ELF-1 (cell line): ENCODE data around the gene ISOC2.
"Not testable (repeated sequence)": the region's sequence is repeated elsewhere in the genome, so short reads cannot be mapped to it uniquely, and the experiment has no call there.

Source experiments
- DNase-seq: peaks from one replicate; pipeline ENCODE4 v3.0.0-alpha.2; 2016; ENCODE audit warnings: low read depth, low spot score

ISOC2 gene

GRCh38 chr19:55461259-55461973 lies at the start of gene ISOC2:
Gene ISOC2 (minus strand): TSS chr19:55461642. CDS start chr19:55456486, 5,156 bp downstream.
- DNase-seq: peak; percentile 100

DNA sequence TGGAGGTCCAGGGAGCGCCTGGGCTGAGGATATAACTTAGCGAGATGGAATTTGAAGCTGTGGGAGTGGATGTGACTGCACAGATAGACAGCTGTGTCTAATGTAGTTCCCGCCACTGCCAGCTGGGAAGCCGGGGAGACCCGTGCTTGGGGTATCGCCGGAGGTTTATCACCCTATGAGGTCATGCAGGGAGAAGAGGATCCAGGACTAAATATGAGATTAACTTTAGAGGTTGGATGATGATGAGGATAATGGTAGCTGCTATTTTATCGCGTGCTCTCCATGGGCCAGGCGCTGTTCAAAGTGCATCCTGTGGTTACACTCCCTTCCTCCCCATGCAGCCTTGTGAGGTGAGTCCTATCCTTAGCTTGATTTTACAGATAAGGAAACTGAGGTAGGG lies 46.7 kb upstream of the ISOC2 start:
- DNase-seq: no peak

DNA sequence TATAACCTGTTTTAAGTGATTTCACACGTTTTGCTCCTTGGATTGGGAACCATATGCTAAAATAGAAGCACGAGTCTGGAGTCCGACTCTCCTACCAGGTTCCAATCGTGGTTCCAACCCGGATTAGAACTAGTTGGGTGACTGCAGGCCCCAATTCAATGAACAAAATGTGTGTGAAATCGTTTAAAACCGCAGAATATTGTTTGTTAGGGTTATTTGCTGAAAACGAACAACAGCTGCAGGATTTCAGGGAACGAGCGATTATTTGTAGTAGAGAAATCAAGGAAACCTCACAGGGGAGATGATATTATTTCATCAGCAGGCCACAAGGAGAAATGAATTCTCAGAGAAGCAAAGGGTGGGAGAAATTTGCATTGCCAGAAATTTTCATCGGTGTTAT lies 43.5 kb upstream of the ISOC2 start:
- DNase-seq: no peak

DNA sequence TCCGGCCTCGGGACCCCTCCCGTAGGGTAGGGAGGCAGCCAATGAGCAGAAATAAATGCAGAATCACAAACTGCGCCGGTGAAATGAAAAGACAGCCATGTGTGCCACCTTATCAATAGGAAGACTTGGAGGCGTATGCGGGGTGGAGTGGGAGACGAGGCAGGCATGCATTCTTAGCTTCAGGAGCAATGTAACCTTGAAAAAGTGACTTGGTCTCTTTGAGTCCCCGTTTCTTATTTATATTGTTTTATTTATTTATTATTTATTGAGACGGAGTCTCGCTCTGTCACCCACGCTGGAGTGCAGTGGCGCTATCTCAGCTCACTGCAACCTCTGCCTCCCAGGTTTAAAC lies 42.8 kb upstream of the ISOC2 start:
- no peak for DNase-seq

DNA sequence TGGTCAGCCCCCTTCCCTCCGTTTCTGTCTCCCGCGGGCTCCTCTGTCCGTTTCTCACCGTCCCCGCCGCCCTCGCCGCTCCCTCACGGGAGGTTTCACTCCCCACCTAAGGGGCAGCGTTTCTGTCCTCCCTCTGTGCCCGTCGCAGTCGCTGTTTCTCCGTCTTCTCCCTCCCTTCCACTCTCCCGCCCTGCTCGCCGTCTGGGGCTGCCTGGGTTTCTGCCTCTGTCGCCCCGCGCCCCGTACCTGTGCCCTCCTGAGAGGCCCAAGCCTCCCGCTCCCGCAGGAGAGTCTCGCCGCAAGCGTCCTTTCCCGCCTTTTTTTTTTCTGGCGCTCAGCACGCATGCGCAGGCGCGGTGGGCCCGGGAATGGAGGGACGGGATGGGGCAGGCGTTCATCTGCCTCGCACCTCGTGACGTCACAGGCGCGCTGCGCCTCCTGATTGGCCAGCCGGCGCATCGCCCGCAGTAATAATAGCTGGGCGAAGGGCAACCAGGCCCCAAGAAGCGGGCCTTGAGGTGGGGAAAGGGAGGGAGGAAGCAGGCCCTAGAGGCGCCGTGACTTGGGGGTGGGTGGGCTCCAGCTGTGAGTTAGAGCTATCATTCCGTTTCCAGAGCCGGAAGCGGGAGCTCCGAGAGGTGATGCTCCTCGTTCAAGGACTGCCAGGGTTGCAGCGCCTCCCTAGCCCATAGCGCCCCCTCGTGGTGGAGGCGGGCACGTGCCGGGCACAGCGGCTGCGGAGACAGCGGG lies 42.2 kb upstream of the ISOC2 start:
- peak; percentile 94 for DNase-seq

DNA sequence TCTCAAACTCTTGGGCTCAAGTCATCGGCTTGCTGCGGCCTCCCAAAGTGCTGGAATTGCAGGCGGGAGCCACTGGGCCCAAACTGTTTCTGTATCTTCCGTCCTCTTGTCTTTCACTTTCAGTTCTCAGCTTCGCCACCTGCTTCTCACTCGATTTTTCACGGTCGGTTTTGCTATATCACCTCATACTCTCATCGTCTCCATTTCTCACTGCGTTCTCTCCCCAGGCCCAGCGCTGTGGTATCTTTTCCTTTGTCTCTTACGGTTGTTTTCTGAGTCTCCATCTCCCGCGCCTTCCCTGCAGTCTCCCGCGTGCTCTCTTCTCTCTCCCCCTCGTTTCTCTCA lies 41.7 kb upstream of the ISOC2 start:
- no peak for DNase-seq

GRCh38 chr19:55502197-55502952 lies 40.9 kb upstream of the ISOC2 start:
- no peak for DNase-seq

- no peak for DNase-seq
Observed at GRCh38 chr19:55500368-55500952, 39.0 kb upstream of the ISOC2 start.

- no peak for DNase-seq
Observed at GRCh38 chr19:55498246-55498840, 36.9 kb upstream of the ISOC2 start.

DNA sequence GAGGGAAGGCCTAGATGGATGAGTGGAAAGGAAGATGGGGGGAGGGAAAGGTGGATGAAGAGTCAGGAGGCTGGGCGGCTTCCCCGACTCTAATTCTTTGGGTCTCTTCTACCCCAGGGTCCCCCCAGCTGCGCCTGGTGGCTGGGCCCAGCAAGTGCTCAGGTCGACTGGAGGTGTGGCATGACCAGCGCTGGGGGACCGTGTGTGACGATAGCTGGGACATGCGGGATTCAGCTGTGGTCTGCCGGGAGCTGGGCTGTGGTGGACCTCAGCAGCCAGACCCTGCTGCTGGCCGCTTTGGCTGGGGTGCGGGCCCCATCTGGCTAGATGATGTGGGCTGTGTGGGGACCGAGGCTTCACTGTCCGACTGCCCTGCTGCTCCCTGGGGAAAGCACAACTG lies 36.3 kb upstream of the ISOC2 start:
- DNase-seq: no peak

GRCh38 chr19:55496820-55497219 lies 35.4 kb upstream of the ISOC2 start:
- DNase-seq: not testable (repeated sequence)

DNA sequence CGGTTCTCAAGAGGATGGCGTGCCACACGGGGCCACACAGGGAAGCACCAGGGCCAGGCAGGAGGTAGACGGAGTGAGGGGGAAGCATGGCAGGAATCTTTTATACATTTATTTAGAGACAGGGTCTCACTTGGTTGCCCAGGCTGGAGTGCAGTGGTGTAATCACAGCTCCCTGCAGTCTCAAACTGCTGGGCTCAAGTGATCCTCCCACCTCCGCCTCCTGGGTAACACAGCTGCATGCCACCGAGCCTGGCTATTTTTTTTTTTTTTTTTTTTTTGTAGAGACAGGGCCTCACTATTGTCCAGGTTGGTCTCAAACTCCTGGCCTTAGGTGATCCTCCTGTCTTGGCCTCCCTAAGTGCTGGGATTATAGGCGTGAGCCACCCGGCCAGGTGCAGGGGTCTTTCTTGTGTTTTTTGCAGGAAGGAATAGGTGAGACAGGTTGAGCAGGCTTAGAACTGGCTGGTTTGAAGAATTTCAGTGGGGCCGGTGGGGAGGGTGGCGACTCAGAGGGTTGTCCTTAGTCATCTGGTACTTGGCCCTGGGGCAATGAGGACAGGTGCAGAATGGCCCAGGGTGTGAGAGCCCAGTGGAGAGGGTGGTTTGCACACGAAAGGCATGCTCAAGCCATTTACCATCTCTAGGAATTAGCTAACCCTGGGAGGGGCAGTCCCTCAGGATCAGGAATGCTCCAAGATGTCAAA lies 34.4 kb upstream of the ISOC2 start:
- DNase-seq: peak; percentile 95

GRCh38 chr19:55494172-55494761 lies 32.8 kb upstream of the ISOC2 start:
- DNase-seq: no peak

DNA sequence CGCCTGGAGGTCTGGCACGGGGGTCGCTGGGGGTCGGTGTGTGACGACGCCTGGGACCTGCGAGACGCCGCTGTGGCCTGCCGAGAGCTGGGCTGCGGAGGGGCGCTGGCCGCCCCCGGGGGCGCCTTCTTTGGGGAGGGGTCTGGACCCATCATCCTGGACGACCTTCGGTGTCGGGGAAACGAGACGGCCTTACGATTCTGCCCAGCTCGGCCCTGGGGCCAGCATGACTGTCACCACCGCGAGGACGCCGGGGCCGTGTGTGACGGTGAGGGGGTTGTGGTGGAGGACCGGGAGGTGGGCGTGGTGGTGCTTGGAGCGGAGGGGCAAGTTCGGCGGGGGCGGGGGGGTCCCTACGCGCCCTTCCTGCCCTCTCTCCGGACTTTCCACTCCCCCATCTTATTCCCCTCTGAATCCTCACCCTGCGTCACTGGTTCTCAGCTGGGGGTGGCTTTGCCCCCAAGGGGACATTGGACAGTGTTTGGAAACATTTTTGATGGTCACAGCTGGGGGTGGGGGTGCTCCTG lies 32.3 kb upstream of the ISOC2 start:
- DNase-seq: no peak

DNA sequence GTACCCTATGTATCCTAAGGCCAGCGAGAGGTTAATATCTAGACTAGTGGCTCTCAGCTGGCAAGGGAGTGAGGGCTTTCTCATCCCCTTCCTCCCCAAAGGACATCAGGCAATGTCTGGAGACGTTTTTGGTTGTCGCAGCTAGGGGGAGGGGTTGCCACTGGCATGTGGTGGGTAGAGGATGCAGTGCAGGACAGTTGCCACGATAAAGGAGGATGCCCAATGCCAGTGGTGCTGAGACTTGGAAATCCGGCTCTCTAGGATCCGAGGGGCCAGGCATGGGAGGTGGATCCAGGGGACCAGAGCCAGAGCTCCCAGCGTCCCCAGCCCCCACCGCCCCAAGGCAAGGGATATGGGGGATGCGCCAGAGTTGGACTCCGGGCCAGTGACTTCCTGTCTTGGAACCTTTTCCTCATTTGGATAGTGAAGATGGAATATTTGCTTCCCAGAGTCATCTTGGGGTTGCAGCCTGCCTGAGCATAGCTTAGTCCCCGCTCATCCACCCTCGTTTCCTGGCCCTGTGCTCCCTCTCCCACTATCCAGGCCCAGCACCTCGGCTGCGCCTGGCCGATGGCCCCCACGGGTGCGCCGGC lies 31.7 kb upstream of the ISOC2 start:
- DNase-seq: no peak

DNA sequence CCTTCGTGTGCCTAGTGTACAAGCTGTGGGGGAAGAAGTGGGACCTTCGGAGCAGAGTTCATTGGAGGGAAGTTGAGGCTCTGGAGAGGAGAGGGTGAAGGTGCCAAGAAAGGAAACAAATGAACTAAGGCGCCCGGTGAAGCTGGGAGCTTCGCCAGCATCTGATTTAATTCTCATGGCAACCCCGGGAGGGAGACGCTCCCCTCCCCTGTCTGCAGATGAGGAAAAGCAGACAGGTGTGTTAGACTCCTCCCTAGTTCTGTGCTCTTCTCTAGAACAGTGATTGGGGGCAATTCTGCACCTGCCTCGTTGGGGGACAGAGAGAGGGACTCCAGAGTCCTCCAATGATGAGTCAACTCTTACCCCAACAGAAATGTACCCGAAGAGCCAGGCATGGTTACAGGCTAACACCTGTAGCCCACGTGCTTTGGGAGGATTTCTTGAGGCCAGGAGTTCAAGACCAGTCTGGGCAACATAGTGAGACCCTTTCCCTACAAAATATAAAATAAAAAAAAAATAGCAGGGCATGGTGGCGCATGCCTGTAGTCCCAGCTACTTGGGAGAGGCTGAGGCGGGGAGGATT lies 31.0 kb upstream of the ISOC2 start:
- no peak for DNase-seq

GRCh38 chr19:55491546-55492360 lies 30.3 kb upstream of the ISOC2 start:
- no peak for DNase-seq

DNA sequence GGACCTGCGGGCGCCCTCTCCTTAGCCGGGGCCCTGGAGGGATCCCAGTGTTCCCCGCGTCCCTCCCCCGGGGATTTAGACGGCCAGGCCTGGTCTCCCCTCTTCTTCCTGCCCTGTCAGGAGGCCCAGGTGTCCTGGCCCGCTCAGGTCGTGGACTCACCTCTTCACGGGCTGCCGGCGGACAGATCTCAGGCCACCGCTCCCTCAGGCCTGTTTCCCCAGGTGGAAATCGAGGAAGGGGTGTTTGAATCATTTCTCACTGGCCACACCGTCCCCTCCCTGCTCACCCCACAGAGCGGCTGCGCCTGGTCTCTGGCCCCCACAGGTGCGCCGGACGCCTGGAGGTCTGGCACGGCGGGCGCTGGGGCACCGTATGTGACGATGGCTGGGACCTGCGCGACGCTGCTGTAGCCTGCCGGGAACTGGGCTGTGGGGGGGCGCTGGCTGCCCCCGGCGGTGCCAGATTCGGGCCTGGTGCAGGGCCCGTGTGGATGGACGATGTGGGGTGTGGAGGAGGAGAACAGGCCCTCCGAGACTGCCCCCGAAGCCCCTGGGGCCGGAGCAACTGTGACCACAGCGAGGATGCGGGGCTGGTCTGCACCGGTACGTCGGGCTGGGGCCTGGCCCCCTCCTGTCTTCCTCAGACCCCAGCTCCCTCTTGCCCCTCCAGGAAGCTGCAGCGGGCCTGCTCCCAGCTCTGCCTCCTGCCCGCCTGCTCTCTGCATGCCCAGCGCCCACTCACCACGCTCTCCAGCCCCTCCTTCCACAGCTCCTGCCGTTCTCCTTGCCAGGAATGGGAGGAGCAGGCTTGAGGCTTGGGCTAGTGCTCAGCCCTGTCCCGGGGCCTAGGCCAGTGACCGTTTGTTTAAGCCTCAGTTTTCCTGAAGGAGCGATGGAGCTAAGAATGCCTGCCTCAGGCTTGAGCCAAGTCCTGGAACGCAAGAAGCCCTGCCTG lies 29.3 kb upstream of the ISOC2 start:
- DNase-seq: no peak
